Measurements from ENCODE around the gene DCDC2B. TPM values are rescaled to one million over a fixed set of nuclear protein-coding genes. Genes with fewer than 3 reads are reported as not detected.

DCDC2B gene
- total RNA-seq, 1 experiment from 2014 or later, result 0.27 TPM

DNA sequence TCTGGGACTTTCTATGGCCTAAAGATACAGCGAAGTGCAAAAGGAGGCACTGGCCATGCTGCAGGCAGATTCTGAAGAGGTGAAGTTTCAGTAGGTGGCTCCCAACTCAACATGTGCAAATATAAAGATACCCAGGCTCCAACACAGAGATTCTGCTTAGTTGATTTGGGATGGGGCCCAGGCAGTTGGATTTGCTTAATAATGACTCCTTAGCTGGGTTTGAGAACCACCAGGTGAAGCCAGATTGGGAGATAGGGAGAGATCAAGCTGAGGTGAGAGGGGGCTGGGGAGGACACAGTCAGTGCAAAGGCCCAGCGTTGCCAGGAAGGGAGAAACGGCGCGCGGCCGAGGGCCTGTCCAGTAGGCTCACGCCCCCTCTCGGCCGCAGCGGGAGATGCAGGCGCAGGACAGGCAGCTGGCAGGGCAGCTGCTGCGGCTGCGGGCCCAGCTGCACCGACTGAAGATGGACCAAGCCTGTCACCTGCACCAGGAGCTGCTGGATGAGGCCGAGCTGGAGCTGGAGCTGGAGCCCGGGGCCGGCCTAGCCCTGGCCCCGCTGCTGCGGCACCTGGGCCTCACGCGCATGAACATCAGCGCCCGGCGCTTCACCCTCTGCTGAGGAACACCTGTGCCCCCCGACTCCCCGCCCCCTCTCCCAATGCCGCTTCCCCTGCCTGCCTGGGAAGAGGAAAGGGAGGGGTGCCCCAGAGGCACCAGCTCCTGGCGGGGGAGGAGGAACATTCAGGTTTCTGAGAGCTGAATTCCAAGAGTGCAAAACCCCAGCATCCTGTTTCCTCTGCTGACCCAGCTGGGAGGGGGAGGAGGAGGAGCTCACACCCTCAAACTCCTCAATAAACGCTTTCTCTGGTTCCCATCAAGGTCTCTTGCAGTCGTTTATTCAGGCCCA is 39.3 kb downstream of the DCDC2B start (continued):
- peak; percentile 57 for TF ChIP-seq YY1 (IDR thresholded peaks at IDR 0.05; ENCODE audit: extremely low read depth, insufficient replicate concordance, low read depth, low read length)
- no peak for TF ChIP-seq POLR2AphosphoS5 (IDR thresholded peaks at IDR 0.05; ENCODE audit: low read depth, low read length)
- TF ChIP-seq SRF (IDR thresholded peaks at IDR 0.05; ENCODE audit: low read depth), result no peak
- TF ChIP-seq EZH2phosphoT487 (IDR thresholded peaks at IDR 0.05; ENCODE audit: borderline replicate concordance), result no peak

DNA sequence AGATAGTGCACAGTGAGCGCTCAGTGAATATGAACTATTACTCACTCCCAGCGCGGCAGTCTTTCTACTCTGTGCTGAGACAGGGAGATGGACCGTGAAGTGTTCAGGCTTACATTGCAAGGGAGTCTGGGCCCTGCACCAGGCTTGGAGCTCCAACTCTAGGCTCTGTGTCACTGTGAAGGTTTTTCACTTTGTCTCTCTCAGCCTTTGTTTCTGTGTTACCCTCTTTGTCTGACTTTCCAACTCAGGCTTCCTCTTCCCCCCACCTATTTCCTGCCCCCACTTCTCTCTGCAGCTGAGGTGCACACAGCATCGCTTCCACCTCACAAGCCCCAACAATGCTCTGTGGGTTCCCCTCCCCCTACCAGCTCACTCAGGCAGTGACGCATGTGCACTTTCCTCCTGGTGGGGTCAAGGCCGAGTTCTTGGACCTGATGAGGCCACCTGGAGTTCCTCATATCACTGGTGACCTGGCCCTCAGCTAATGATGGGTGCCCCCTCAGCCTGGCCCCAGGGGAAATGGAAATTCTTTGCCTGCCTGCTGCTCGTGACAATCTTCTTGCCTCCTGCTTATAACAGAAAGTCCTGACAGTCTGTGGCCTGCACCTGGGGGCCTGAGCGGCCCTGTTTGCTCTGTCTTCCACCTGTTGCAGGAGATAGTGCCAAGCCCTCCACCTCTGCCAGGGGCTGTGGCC is 41.1 kb downstream of the DCDC2B start:
- Histone ChIP-seq H3K9me2 (ENCODE audit: insufficient read depth) (no peaks in the 10 kb centered on the region), H3K4me3 (replicated peaks in 1 of 2; ENCODE audit: low read depth in 1 of 2, low read length in 2 of 2) (no peak overlapping the region), H3K4me2 (ENCODE audit: low read length) (no peak overlapping the region), H2AFZ (ENCODE audit: low read depth, low read length, poor library complexity, severe bottlenecking) (no peak overlapping the region), H4K20me1 (ENCODE audit: insufficient read depth) (no peaks in the 10 kb centered on the region), H3K36me3 (ENCODE audit: control insufficient read depth in 1 of 2, insufficient read depth in 2 of 2, low read length in 2 of 2) (no peaks in the 10 kb centered on the region), H3K79me2 (ENCODE audit: insufficient read depth, low read length) (no peaks in the 10 kb centered on the region), H3K27ac (ENCODE audit: low read depth, low read length) (no peak overlapping the region), H3K9me3 (ENCODE audit: control insufficient read depth in 1 of 2, insufficient read depth in 1 of 2, low read depth in 1 of 2, low read length in 2 of 2) (no peaks in the 10 kb centered on the region), H3K4me1 (ENCODE audit: control insufficient read depth in 1 of 2, insufficient read depth in 2 of 2, low read length in 2 of 2) (peaks cover 0 to 16% of the 10 kb centered on the region in 2 experiments; a peak in 3 of 4 replicates), H3K9ac (ENCODE audit: low read length) (no peak overlapping the region), H3K27me3 (ENCODE audit: insufficient read depth, low read length) (no peaks in the 10 kb centered on the region)
- TF ChIP-seq, protein P1, sequence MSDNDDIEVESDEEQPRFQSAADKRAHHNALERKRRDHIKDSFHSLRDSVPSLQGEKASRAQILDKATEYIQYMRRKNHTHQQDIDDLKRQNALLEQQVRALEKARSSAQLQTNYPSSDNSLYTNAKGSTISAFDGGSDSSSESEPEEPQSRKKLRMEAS (IDR thresholded peaks at IDR 0.05), result no peak
- TF ChIP-seq POLR2A (IDR thresholded peaks at IDR 0.05; ENCODE audit: borderline replicate concordance, extremely low read depth, insufficient read depth, insufficient read length) (no peak), ZNF274 (IDR thresholded peaks at IDR 0.05; ENCODE audit: low read depth, low read length) (no peak), SRF (IDR thresholded peaks at IDR 0.05; ENCODE audit: low read depth) (no peak), POLR2AphosphoS5 (IDR thresholded peaks at IDR 0.05; ENCODE audit: low read depth, low read length) (no peak), CBX3 (IDR thresholded peaks at IDR 0.05; ENCODE audit: low read depth) (no peak), SIN3A (IDR thresholded peaks at IDR 0.05; ENCODE audit: low read depth) (no peak)
- DNase-seq (ENCODE audit: low read depth, low spot score) (no peak), ATAC-seq (no peak)
- intact Hi-C loops (cut with micrococcal nuclease), result no loop called here
- ChIA-PET CTCF (interaction anchor here (1.1 to 1.7 kb wide), 2 partner anchors 9 to 10 kb away, joined by 3 to 10 read pairs; no protein-coding TSS in a partner anchor), POLR2A (no interaction called here), RAD21 (ENCODE audit: low non-redundant PET in 1 of 2, low total read pairs in 2 of 2, uncharacterized antibody in 2 of 2, unreplicated experiment in 2 of 2) (no interaction called here)
- no TSS peak for BruUV-seq (replicated peaks)

Data from HCT116 (cell line).